ENCODE results near the gene CACNA2D1. TPM values are rescaled to one million over a fixed set of nuclear protein-coding genes. Genes with fewer than 3 reads are reported as not detected.

CACNA2D1 gene
- total RNA-seq, 1 experiment from 2014 or later = 36.2 TPM

DNA sequence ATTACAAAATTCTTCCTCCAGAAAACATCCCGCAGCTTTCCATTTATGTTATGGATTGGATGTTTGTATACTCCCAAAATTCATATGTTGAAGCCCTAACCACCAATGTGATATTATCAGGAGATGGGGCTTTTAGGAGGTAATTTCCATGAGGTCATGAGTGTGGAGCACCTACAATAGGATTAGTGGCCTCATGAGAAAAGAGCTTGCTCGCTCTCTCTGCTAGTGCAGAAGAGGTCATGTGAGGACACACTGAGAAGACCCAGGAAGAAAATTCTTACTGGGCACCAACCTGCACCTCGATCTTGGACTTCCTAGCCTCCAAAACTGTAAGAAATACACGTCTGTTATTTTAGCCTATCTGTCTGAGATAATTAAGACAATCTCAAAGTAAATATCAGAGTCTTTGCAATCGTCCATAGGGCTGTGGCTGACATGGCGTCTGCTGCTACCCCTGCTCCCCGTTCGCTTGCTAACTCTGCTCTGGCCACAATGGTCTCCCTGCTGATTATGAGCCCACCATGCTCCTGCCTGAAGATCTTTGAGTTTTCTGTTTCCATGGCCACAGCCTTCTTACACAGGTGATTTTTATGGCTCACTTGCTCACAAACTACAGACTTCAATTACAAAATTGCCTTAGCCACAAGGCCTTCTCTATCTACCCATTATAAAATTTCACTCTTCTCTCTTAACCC lies 333.3 kb downstream of the CACNA2D1 start:
- no CpG with 5 or more reads among the region's 8 CpGs for WGBS (ENCODE audit: extremely low coverage, insufficient read length, low lambda C conversion rate)
- Histone ChIP-seq H2AK5ac (ENCODE audit: insufficient read length, low read length) (no peak overlapping the region), H4K20me1 (ENCODE audit: control insufficient read depth, insufficient read depth, insufficient read length) (no peaks in the 10 kb centered on the region), H3K9ac (ENCODE audit: extremely low read depth, insufficient read length, low read length) (no peak overlapping the region), H3K9me3 (ENCODE audit: control insufficient read depth, low read depth, low read length) (no peaks in the 10 kb centered on the region), H2BK120ac (ENCODE audit: low read depth, low read length, poor library complexity, severe bottlenecking) (no peak overlapping the region), H3K56ac (ENCODE audit: insufficient read length, low read depth, low read length) (no peak overlapping the region), H3K4ac (ENCODE audit: low read depth, low read length) (no peak overlapping the region), H3K27ac (ENCODE audit: insufficient read length, low read depth, low read length) (no peak overlapping the region), H3K27me3 (ENCODE audit: insufficient read depth, low read length) (no peaks in the 10 kb centered on the region), H3K14ac (ENCODE audit: insufficient read depth, low read length) (no peak overlapping the region), H2BK5ac (ENCODE audit: insufficient read length, low read length) (no peak overlapping the region), H3K4me1 (ENCODE audit: insufficient read depth, low read length) (no peaks in the 10 kb centered on the region; the same call in 1 of the 2 replicates), H2BK15ac (ENCODE audit: low read depth, low read length) (no peak overlapping the region), H2BK20ac (ENCODE audit: low read depth, low read length, poor library complexity, severe bottlenecking) (no peak overlapping the region), H3K18ac (ENCODE audit: insufficient read length, low read depth, low read length) (no peak overlapping the region), H3K4me2 (ENCODE audit: insufficient read depth, insufficient read length, low read length) (no peak overlapping the region), H4K91ac (ENCODE audit: insufficient read length, low read depth, low read length) (no peak overlapping the region), H3K23me2 (ENCODE audit: insufficient read length, low read depth, low read length, poor library complexity, severe bottlenecking) (no peaks in the 10 kb centered on the region), H2BK12ac (ENCODE audit: insufficient read length, low read depth, low read length) (no peak overlapping the region), H3T11ph (ENCODE audit: low read length) (no peak overlapping the region), H3K79me2 (ENCODE audit: insufficient read depth, low read length) (no peaks in the 10 kb centered on the region), H3K23ac (ENCODE audit: insufficient read length, low read depth, low read length) (no peak overlapping the region), H2AFZ (ENCODE audit: low read length) (no peak overlapping the region), H3K79me1 (ENCODE audit: insufficient read depth, low read depth, low read length, poor library complexity, severe bottlenecking) (no peaks in the 10 kb centered on the region), H4K8ac (replicated peaks; ENCODE audit: insufficient read length, low read depth, low read length) (no peak overlapping the region), H4K5ac (ENCODE audit: insufficient read length, low read depth, low read length) (no peak overlapping the region)
- Mint-ChIP-seq H3K4me3 (no peak overlapping the region), H3K4me1 (peaks cover 8 to 13% of the 10 kb centered on the region in 2 experiments), H3K27me3 (ENCODE audit: low read depth) (no peaks in the 10 kb centered on the region), H3K9me3 (no peaks in the 10 kb centered on the region), H3K27ac (peak overlapping the region in 2 of 3 experiments; percentile 14 to 41; a peak in 2 of 7 replicates), H3K36me3 (ENCODE audit: insufficient read depth in 1 of 3, low read depth in 3 of 3) (no peaks in the 10 kb centered on the region)
- no peak for DNase-seq
- TF ChIP-seq, protein P1, sequence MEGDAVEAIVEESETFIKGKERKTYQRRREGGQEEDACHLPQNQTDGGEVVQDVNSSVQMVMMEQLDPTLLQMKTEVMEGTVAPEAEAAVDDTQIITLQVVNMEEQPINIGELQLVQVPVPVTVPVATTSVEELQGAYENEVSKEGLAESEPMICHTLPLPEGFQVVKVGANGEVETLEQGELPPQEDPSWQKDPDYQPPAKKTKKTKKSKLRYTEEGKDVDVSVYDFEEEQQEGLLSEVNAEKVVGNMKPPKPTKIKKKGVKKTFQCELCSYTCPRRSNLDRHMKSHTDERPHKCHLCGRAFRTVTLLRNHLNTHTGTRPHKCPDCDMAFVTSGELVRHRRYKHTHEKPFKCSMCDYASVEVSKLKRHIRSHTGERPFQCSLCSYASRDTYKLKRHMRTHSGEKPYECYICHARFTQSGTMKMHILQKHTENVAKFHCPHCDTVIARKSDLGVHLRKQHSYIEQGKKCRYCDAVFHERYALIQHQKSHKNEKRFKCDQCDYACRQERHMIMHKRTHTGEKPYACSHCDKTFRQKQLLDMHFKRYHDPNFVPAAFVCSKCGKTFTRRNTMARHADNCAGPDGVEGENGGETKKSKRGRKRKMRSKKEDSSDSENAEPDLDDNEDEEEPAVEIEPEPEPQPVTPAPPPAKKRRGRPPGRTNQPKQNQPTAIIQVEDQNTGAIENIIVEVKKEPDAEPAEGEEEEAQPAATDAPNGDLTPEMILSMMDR (conservative IDR thresholded peaks at IDR 0.05) = no peak
